Caco-2 (cell line): ENCODE measurements around the gene CAP2. TPM values are rescaled to one million over a fixed set of nuclear protein-coding genes. Genes with fewer than 3 reads are reported as not detected.

ENCODE experiments used
- BruUV-seq: library from RNA; stranded (reverse); fragments of 400-500 nt; replicated peaks from 2 replicates; lab custom pipeline; 2021; lab: Mats Ljungman, UMichigan
- CTCF ChIA-PET: fragments of 300-600 bp; sonication (Branson Sonifier 250); formaldehyde crosslinking; loops from one replicate; lab custom pipeline; 2022; ENCODE audit warnings: antibody characterized with exemption; lab: Charles Lee
- POLR2A ChIA-PET: fragments of 300-600 bp; sonication (Branson Sonifier 250); formaldehyde crosslinking; loops from one replicate; lab custom pipeline; 2022; ENCODE audit warnings: antibody characterized with exemption; lab: Charles Lee
- DNase-seq, 2 experiments: peaks; one replicate each; pipeline versions ENCODE4 v3.0.0 to v3.0.0-alpha.2; 2020 to 2022
- H3K27me3 ChIP-seq: replicated peaks from 2 replicates; pipeline ENCODE4 v1.6.0; 2011; ENCODE audit warnings: low read length; ENCODE audit not compliant: control insufficient read depth, insufficient read depth
- H3K36me3 ChIP-seq: 2 replicates; pipeline ENCODE4 v1.5.1; 2011; ENCODE audit warnings: low read length; ENCODE audit not compliant: control insufficient read depth, insufficient read depth
- H3K4me1 ChIP-seq: fragments of 250-450 bp; sonication (Bioruptor Pico); 2 replicates; pipeline ENCODE4 v1.5.1; 2020; ENCODE audit warnings: mild to moderate bottlenecking
- H3K4me3 ChIP-seq: 2 replicates; pipeline ENCODE4 v1.5.1; 2011; ENCODE audit warnings: low read depth, mild to moderate bottlenecking, control low read depth, low read length
- H3K9me3 ChIP-seq: fragments of 250-450 bp; sonication (Bioruptor Pico); 2 replicates; pipeline ENCODE4 v1.5.1; 2020; ENCODE audit warnings: mild to moderate bottlenecking, moderate library complexity
- H3K27ac Mint-ChIP-seq: one replicate; pipeline ENCODE4 v1.8.0; 2022; ENCODE audit warnings: mixed read lengths; ENCODE audit not compliant: unreplicated experiment
- H3K27me3 Mint-ChIP-seq: one replicate; pipeline ENCODE4 v1.8.0; 2022; ENCODE audit warnings: mixed read lengths; ENCODE audit not compliant: insufficient read depth, unreplicated experiment
- H3K36me3 Mint-ChIP-seq: one replicate; pipeline ENCODE4 v1.8.0; 2022; ENCODE audit warnings: mild to moderate bottlenecking, mixed read lengths; ENCODE audit not compliant: insufficient read depth, unreplicated experiment
- H3K4me1 Mint-ChIP-seq: one replicate; pipeline ENCODE4 v1.8.0; 2022; ENCODE audit warnings: low read depth, mixed read lengths; ENCODE audit not compliant: unreplicated experiment
- H3K4me3 Mint-ChIP-seq: one replicate; pipeline ENCODE4 v1.8.0; 2022; ENCODE audit warnings: mild to moderate bottlenecking, moderate library complexity, mixed read lengths; ENCODE audit not compliant: unreplicated experiment
- H3K9me3 Mint-ChIP-seq: one replicate; pipeline ENCODE4 v1.8.0; 2022; ENCODE audit warnings: mixed read lengths; ENCODE audit not compliant: unreplicated experiment
- CTCF ChIP-seq, 2 experiments: fragments of 200-600 bp in 1 of 2; IDR thresholded peaks; 1 replicate in 1 of 2; 2 replicates in 1 of 2; pipeline versions ENCODE4 v1.5.1 to v1.8.0; 2011 to 2022; ENCODE audit warnings: antibody characterized with exemption in 1 of 2, control low read depth in 1 of 2, inconsistent platforms in 1 of 2, low read depth in 1 of 2, low read length in 1 of 2, mild to moderate bottlenecking in 1 of 2, moderate library complexity in 1 of 2; ENCODE audit not compliant: insufficient read depth in 1 of 2, severe bottlenecking in 1 of 2, unreplicated experiment in 1 of 2
- intact Hi-C: fragments of 100-400 bp; cut with micrococcal nuclease; formaldehyde crosslinking; loops from one replicate; pipeline ENCODE4 v1.10.0; 2022; ENCODE audit not compliant: unreplicated experiment
- total RNA-seq: library from RNA; stranded (reverse); gene quantifications from 2 replicates; pipeline ENCODE4 v1.2.3, GENCODE V29; 2022

Gene CAP2
- total RNA-seq, 1 experiment from 2014 or later: 8.9 TPM

GRCh38 chr6:17483391-17484016 lies 90.1 kb downstream of the CAP2 start:
- no TSS peak for BruUV-seq

DNA sequence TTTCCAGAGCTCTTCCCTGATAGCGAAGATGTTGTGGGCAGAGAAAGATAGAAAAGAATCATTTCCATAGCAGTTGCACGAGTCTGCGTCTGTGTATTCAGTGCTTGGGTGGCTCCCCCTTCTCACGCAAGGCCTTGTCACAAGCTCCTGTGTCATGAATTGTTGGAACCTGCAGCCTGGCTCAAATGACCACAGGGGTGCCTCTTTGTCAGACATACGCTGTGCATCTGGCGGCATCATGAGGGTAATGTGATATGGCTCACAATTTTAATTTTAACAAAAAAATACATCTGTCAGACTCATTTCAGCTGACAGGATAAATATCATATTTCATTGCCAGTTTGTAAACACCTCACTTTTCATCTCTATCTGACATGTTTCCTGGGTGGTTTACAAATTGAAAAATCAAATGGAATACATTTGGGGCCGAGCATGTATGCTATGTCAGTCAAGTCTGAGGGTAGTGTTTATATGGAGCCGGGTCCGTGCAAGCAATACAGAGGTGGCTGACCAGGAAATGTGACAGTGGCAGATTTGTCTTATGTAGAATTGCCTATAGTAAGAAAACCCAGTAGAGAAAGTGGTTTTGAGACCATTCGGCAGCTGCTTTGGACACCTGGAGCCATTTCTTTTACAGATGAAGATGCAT lies 90.9 kb downstream of the CAP2 start:
- ChIA-PET CTCF (no interaction called here), POLR2A (no interaction called here)
- H3K9me3 Mint-ChIP-seq: no peaks in the 10 kb centered on the region
- H3K27me3 Mint-ChIP-seq: no peaks in the 10 kb centered on the region
- Histone ChIP-seq H3K4me3 (no peak overlapping the region), H3K27me3 (no peaks in the 10 kb centered on the region), H3K9me3 (no peaks in the 10 kb centered on the region), H3K36me3 (no peaks in the 10 kb centered on the region), H3K4me1 (no peaks in the 10 kb centered on the region)
- H3K36me3 Mint-ChIP-seq: peaks cover 12% of the 10 kb centered on the region
- H3K4me1 Mint-ChIP-seq: no peaks in the 10 kb centered on the region
- intact Hi-C loops: no loop called here
- H3K4me3 Mint-ChIP-seq: no peak overlapping the region
- no TSS peak for BruUV-seq
- DNase-seq: no peak
- no peak overlapping the region for H3K27ac Mint-ChIP-seq
- no peak for TF ChIP-seq CTCF (IDR thresholded peaks at IDR 0.05; ENCODE audit: insufficient read depth in 1 of 2, low read depth in 1 of 2, low read length in 1 of 2, severe bottlenecking in 1 of 2, unreplicated experiment in 1 of 2)

More at GRCh38 chr6:17483391-17484016, 90.1 kb downstream of the CAP2 start:
- no peaks in the 10 kb centered on the region for H3K36me3 ChIP-seq
- TF ChIP-seq CTCF (IDR thresholded peaks at IDR 0.05; ENCODE audit: insufficient read depth in 1 of 2, low read depth in 1 of 2, low read length in 1 of 2, severe bottlenecking in 1 of 2, unreplicated experiment in 1 of 2): no peak
- Mint-ChIP-seq H3K9me3 (no peaks in the 10 kb centered on the region), H3K27ac (no peak overlapping the region), H3K4me1 (no peaks in the 10 kb centered on the region), H3K27me3 (no peaks in the 10 kb centered on the region), H3K36me3 (peaks cover 12% of the 10 kb centered on the region), H3K4me3 (no peak overlapping the region)
- POLR2A ChIA-PET: no interaction called here
- intact Hi-C loops: no loop called here
- H3K4me1 ChIP-seq: no peaks in the 10 kb centered on the region
- no peak overlapping the region for H3K4me3 ChIP-seq
- CTCF ChIA-PET: no interaction called here
- H3K27me3 ChIP-seq: no peaks in the 10 kb centered on the region
- no peaks in the 10 kb centered on the region for H3K9me3 ChIP-seq
- no peak for DNase-seq

- Mint-ChIP-seq H3K4me3 (no peak overlapping the region), H3K4me1 (no peaks in the 10 kb centered on the region), H3K9me3 (no peaks in the 10 kb centered on the region), H3K27me3 (no peaks in the 10 kb centered on the region), H3K27ac (no peak overlapping the region), H3K36me3 (peaks cover 12% of the 10 kb centered on the region)
- Histone ChIP-seq H3K9me3 (no peaks in the 10 kb centered on the region), H3K27me3 (no peaks in the 10 kb centered on the region), H3K4me3 (no peak overlapping the region), H3K4me1 (no peaks in the 10 kb centered on the region), H3K36me3 (no peaks in the 10 kb centered on the region)
- CTCF ChIA-PET: no interaction called here
- BruUV-seq: no TSS peak
- TF ChIP-seq CTCF (IDR thresholded peaks at IDR 0.05; ENCODE audit: insufficient read depth in 1 of 2, low read depth in 1 of 2, low read length in 1 of 2, severe bottlenecking in 1 of 2, unreplicated experiment in 1 of 2): no peak
- POLR2A ChIA-PET: no interaction called here
- no peak for DNase-seq
- intact Hi-C loops: no loop called here
These were observed 91.8 kb downstream of the CAP2 start for GRCh38 chr6:17485181-17485580.
